H1 (cell line): ENCODE results near the gene HADHA. TPM values are rescaled to one million over a fixed set of nuclear protein-coding genes. Genes with fewer than 3 reads are reported as not detected.

ENCODE experiments used
- ASH2L ChIP-seq: fragments of 200-600, 300-600 bp; sonication (generic); IDR thresholded peaks from one replicate; pipeline ENCODE4 v1.7.1; 2017; ENCODE audit warnings: low read length
- CHD2 ChIP-seq: IDR thresholded peaks from 2 replicates; pipeline ENCODE4 v1.6.1; 2012; ENCODE audit warnings: low read length, improper control_type of control experiment
- CTBP2 ChIP-seq: IDR thresholded peaks from 2 replicates; pipeline ENCODE4 v1.7.0; 2011; ENCODE audit warnings: borderline replicate concordance, mild to moderate bottlenecking, moderate library complexity, mixed read lengths, low read length; ENCODE audit not compliant: insufficient read depth, insufficient read length
- KDM4A ChIP-seq: IDR thresholded peaks from one replicate; pipeline ENCODE4 v1.7.1; 2012; ENCODE audit warnings: low read depth, mild to moderate bottlenecking, moderate library complexity, low read length, inconsistent platforms; ENCODE audit not compliant: severe bottlenecking
- POLR2AphosphoS5 ChIP-seq: IDR thresholded peaks from 2 replicates; pipeline ENCODE4 v1.6.1; 2011; ENCODE audit warnings: low read depth, low read length
- RBBP5 ChIP-seq: IDR thresholded peaks from 2 replicates; pipeline ENCODE4 v1.7.1; 2012; ENCODE audit warnings: low read depth, mild to moderate bottlenecking, inconsistent platforms, low read length, moderate library complexity, borderline replicate concordance
- TAF1 ChIP-seq: IDR thresholded peaks from 2 replicates; pipeline ENCODE4 v1.6.1; 2011; ENCODE audit warnings: mild to moderate bottlenecking, low read depth, low read length
- ZNF274 ChIP-seq: IDR thresholded peaks from 2 replicates; pipeline ENCODE4 v1.7.0; 2012; ENCODE audit warnings: low read length, borderline replicate concordance; ENCODE audit errors: extremely low read depth
- polyA plus RNA-seq, 7 experiments: library from polyadenylated mRNA; depleted of rRNA in 3 of 7; stranded (reverse) in 5 of 7; unstranded in 2 of 7; fragments of >200 nt in 5 of 7; fragments of 200-250 nt in 2 of 7; gene quantifications; 1 replicate in 5 of 7; 2 replicates in 1 of 7; 4 replicates in 1 of 7; pipeline versions ENCODE4 v1.2.1 to v1.2.3, GENCODE V29; 2011 to 2013; ENCODE audit warnings: missing spikeins in 2 of 7, mixed read lengths in 2 of 7
- total RNA-seq: library from RNA; stranded (reverse); fragmentation: NEBNext Ultra II Directional; extraction: Animal tissue kit (Norgen Biotek cat#: 25700); gene quantifications from 2 replicates; pipeline ENCODE4 v1.2.1, GENCODE V29; 2021
- TF ChIP-seq, protein P1 (sequence below): fragments of 300-600 bp; sonication (generic); IDR thresholded peaks from 2 replicates; pipeline ENCODE4 v1.7.1; 2012; ENCODE audit warnings: low read length, moderate library complexity, mild to moderate bottlenecking, inconsistent platforms; ENCODE audit not compliant: insufficient replicate concordance

HADHA gene
- total and polyA plus RNA-seq, 2 of the 8 experiments (the other 6 are each of a cell fraction or from before 2014, with no cell fraction given) = 64.6 to 131 TPM

DNA sequence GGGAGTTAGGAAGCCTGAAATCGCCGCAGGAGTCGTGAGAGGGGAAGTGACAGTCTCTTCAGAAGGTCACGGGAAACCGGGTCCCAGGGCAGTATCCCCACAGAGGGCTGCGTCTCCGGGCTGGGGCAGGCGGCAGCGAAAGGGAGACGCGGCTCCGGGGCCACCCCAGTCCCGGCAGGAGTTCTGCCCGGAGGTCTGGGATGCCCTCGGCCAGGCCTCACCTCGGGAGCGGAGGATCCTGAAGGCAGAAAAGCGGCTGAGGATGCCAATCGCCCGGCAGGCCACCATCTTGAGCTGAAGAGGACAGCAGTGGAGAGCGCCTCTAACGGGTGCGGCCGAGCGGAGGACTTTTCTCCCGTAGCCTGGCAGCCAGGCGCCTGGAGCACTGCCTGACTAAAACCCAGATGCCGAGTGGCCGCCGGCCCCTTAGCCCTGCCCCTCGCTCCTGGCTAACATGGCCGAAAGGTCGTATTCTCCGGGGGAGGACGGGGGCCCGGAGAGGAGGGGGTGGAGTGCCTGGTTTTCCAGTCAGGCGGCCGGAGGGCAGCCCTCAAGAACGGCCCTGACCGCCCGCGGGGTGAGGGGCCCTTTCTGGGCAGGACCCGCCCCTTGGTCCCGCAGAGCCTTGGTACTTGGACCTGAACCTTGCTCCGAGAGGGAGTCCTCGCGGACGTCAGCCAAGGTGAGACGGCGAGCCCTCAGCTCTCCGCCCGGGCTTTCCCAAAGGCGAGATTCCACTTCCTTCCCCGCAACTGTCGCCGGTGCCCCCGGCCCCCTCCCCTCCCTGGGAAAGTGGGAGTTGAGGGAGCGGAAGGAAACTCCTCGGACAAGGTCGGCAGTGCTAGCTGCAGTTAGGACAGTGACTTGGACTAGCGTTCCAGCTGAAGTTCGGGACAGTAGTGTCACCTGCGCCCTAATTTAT is at the start of gene HADHA, which contains the start of gene HADHB (continued):
- TF ChIP-seq, protein P1, sequence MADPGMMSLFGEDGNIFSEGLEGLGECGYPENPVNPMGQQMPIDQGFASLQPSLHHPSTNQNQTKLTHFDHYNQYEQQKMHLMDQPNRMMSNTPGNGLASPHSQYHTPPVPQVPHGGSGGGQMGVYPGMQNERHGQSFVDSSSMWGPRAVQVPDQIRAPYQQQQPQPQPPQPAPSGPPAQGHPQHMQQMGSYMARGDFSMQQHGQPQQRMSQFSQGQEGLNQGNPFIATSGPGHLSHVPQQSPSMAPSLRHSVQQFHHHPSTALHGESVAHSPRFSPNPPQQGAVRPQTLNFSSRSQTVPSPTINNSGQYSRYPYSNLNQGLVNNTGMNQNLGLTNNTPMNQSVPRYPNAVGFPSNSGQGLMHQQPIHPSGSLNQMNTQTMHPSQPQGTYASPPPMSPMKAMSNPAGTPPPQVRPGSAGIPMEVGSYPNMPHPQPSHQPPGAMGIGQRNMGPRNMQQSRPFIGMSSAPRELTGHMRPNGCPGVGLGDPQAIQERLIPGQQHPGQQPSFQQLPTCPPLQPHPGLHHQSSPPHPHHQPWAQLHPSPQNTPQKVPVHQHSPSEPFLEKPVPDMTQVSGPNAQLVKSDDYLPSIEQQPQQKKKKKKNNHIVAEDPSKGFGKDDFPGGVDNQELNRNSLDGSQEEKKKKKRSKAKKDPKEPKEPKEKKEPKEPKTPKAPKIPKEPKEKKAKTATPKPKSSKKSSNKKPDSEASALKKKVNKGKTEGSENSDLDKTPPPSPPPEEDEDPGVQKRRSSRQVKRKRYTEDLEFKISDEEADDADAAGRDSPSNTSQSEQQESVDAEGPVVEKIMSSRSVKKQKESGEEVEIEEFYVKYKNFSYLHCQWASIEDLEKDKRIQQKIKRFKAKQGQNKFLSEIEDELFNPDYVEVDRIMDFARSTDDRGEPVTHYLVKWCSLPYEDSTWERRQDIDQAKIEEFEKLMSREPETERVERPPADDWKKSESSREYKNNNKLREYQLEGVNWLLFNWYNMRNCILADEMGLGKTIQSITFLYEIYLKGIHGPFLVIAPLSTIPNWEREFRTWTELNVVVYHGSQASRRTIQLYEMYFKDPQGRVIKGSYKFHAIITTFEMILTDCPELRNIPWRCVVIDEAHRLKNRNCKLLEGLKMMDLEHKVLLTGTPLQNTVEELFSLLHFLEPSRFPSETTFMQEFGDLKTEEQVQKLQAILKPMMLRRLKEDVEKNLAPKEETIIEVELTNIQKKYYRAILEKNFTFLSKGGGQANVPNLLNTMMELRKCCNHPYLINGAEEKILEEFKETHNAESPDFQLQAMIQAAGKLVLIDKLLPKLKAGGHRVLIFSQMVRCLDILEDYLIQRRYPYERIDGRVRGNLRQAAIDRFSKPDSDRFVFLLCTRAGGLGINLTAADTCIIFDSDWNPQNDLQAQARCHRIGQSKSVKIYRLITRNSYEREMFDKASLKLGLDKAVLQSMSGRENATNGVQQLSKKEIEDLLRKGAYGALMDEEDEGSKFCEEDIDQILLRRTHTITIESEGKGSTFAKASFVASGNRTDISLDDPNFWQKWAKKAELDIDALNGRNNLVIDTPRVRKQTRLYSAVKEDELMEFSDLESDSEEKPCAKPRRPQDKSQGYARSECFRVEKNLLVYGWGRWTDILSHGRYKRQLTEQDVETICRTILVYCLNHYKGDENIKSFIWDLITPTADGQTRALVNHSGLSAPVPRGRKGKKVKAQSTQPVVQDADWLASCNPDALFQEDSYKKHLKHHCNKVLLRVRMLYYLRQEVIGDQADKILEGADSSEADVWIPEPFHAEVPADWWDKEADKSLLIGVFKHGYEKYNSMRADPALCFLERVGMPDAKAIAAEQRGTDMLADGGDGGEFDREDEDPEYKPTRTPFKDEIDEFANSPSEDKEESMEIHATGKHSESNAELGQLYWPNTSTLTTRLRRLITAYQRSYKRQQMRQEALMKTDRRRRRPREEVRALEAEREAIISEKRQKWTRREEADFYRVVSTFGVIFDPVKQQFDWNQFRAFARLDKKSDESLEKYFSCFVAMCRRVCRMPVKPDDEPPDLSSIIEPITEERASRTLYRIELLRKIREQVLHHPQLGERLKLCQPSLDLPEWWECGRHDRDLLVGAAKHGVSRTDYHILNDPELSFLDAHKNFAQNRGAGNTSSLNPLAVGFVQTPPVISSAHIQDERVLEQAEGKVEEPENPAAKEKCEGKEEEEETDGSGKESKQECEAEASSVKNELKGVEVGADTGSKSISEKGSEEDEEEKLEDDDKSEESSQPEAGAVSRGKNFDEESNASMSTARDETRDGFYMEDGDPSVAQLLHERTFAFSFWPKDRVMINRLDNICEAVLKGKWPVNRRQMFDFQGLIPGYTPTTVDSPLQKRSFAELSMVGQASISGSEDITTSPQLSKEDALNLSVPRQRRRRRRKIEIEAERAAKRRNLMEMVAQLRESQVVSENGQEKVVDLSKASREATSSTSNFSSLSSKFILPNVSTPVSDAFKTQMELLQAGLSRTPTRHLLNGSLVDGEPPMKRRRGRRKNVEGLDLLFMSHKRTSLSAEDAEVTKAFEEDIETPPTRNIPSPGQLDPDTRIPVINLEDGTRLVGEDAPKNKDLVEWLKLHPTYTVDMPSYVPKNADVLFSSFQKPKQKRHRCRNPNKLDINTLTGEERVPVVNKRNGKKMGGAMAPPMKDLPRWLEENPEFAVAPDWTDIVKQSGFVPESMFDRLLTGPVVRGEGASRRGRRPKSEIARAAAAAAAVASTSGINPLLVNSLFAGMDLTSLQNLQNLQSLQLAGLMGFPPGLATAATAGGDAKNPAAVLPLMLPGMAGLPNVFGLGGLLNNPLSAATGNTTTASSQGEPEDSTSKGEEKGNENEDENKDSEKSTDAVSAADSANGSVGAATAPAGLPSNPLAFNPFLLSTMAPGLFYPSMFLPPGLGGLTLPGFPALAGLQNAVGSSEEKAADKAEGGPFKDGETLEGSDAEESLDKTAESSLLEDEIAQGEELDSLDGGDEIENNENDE = no peak
- TF ChIP-seq CHD2 (no peak), POLR2AphosphoS5 (peak; percentile 80), ASH2L (peak; percentile 85), CTBP2 (no peak), TAF1 (peak; percentile 95), ZNF274 (no peak), RBBP5 (peak; percentile 93), KDM4A (peak; percentile 74)
